COLO668 (cell line): ENCODE data around the gene ADAMTS3.
"Not testable (repeated sequence)": the region's sequence is repeated elsewhere in the genome, so short reads cannot be mapped to it uniquely, and the experiment has no call there.

Source experiments
- DNase-seq: peaks from one replicate; lab custom pipeline; 2025; ENCODE audit not compliant: unreplicated experiment; lab: John Stamatoyannopoulos, UW

The ADAMTS3 gene

DNA sequence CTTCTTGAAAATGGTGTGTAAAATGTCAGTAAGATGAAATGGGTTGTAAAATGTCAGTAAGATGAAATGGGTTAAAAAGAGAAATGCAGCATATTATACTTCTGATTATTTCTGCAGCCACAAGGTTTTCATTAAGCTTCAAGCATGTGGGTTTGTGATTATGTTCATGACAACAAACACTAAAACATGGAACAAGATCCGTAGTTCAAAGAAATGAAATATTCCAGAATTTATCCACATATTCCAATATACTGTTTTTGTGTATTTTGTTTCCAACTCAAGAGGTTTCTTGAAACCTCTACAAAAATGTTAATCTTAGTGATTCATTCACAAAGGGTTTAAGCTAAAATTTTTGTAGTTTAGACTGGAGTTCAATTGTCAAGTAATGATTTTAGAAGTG lies 84.0 kb downstream of the ADAMTS3 start:
- DNase-seq, result no peak

DNA sequence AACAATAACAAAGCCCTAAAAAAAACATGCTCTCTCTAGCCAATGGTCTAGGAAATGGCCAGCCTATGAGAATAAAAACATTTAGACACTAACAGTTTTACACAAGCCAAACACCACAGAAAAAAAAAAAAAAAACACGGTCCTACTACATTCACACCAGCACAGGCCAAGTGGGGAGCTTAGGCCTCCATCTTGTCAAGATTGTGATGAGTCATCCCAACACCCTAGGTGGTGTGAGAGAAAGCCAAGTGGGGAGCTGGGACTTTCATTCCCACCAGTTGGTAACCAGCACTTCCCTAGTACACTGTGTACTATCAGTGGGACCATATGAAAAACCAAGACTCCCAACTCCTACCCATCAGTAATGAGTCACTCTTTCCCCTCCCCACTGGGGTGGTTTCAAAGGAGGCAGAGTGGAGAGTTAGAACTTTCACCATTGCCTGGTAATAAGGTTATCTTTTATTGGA lies 95.6 kb downstream of the ADAMTS3 start:
- no peak for DNase-seq

DNA sequence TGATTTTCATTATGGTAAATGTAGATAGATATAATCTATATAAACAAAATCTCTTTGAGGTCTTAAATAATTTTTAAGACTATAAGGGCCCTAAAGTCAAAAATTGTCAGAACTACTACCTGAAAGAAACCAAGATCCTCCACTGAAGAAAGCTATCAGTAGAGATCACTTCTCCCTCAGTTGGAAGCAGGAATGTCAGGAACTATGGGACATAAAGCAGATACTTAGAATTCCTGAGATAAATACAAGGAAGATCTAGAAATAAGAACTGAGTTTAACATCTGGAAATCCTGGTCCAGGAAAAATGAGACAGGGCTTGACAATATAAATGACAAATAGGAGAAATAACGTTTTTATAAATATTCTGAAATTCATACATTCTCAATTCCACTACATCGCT lies 97.2 kb downstream of the ADAMTS3 start:
- DNase-seq, result no peak

DNA sequence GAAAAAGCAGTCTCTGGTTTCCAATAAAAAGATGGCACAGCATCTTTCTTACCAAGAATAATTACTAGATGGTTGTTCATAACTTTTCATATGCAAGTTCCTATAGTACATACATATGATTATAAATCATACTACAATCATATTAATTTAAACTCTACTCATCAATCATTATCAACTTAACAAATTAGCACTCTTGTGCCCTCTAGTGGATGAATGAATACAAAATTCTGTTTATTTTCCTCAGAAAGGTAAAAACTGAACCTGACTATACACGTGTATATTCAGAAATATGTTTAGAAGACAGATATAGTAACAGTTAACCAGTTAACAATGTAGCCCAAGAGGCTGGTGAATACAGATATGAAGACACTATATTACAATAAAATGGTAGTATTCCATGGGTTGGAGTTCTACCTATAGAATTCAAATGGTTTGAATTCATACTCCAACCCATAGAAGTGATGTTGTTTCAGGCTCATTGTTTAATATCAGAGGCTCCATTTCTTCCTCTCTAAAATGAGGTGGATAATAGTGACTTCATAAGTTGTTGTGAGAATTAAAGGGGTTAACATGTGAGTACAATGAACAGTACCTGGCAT lies 100.0 kb downstream of the ADAMTS3 start:
- DNase-seq, result no peak

DNA sequence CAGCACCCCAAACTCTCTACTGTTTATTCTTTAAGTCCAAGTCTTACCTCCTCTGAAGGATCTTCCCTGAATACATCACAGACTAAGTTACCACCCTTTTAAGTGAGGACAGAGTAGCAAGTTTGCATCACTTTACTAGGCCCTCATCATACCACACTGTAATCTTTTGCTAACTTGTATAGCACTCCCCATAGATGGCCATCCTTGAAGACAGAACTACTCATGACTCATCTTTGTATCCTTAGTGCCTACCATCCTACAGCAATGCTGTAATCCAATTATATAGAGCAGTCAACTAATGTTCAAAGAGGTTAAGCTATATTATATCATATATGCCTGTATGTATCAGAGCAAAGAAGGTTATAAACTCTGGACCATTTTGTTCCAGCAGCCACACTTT lies 101.4 kb downstream of the ADAMTS3 start:
- DNase-seq, result no peak

DNA sequence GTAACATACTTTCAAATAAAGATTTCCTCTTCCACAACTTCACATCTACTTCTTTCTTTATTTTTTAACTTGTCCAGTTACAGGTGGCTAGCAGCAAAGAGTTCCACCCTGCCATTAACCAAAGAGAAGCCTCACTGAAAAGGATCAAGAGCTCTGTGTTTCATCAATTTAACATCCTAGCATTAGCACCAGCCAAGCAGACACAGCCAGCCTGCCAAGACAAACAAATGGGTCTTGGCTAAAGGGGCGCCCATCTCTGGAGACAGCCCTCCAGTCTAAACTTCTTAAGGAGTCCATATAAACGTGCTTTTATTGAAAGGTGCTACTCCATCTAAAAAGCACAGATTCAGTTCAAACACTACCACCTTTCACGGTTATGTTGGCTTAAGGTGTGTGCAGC lies 105.3 kb downstream of the ADAMTS3 start:
- no peak for DNase-seq

DNA sequence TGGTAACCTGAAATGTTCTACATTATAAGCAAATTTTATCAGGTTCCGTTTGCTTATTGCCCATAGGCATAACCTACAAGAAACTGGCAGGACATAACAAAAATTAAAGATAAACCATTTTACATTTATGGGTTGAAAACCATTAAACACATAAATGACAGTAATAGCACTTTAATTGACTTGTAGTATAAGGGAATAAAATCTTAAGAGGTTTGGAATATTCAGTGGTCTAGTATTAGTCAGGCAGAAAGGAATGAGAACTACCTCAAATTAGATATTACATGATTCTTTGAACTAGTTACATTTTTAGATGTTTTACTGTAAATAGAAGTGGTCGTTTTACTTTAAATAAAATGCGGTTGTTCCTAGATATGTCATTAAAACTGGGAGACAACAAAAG lies 111.9 kb downstream of the ADAMTS3 start:
- no peak for DNase-seq

DNA sequence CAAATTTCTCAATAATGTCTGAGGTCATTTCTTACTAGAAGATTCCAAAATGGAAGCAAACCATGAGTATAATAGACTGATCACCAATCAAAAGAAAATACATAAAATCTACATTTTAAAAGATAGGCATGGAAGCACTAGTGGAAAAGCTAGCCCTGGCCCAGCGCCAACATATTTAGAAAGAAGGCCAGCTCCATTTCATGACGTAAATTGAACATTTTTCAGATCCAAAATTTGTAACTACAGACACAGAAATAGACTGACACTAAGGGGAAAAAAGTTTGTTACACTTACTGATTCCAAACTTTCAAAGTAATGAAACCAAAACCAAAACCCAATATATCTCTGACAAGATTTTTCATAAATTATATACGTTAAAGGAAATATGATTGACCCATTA lies 117.7 kb downstream of the ADAMTS3 start:
- no peak for DNase-seq

DNA sequence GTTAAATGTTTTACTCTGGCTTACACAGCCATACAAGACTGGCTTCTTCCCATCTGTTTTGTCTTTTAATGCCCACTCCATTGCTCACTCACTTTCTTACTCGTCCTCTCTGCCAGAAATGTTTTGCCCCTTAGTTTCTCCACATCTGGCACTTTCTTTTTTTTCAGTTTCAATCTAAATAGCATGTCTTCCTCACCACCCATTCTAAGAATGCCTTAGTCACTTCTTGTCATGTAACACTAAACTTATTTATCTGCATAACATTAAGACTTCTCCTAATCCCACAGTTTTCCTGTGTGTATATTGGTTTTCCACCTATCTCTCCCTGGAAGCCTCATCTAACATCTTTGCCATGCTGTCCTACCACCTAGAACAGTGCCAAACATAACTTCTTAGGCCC lies 119.3 kb downstream of the ADAMTS3 start:
- DNase-seq, result no peak

DNA sequence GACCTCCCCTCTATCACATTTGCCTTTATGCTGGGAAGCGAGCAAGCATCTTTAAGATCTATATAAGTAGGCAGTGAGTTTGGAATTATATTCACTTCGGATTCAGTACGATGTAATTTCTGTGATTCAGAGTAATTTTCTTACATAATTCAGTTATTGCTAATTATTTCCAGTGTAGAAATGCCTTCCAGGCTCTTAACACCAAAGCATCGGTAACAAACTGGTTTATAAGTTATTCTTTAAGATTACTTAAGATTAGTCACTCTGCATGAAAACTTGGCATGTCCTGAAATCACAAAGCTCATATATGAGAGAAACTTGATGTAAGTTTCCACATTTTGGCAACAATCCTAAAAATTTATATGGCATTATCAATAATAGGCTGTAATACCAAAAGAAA lies 120.8 kb downstream of the ADAMTS3 start:
- DNase-seq, result no peak

DNA sequence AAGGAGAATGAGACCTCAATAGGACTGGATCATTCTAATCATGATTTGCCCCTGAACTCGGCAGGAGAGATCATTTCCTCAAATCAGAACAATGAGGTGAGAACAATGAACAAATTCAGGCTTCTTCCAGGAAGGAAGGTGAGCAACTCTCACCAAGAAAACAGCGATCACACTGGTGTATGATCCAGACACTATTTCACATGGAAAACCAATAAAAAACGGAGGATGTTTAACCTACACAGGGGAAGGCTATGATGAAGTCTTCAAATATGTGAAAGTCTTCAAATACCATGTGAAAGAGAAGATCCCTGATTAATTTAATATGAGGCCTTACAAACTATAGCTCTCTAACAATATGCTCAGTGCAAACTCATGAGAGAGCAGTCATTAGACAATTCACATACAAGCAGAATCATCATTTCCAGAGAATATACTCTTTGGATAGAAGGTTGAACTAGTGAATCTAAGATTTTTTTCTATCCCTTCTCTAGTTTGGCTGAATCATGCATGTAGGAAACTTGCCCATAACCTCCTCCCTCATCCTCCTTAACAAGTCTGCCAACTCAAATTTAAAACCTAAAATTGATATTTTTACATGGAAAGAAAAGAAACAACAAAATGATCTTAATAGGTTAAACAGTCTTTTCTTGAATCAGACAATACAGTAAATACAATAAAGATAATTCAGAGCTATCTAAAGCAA lies 122.5 kb downstream of the ADAMTS3 start:
- DNase-seq, result no peak

DNA sequence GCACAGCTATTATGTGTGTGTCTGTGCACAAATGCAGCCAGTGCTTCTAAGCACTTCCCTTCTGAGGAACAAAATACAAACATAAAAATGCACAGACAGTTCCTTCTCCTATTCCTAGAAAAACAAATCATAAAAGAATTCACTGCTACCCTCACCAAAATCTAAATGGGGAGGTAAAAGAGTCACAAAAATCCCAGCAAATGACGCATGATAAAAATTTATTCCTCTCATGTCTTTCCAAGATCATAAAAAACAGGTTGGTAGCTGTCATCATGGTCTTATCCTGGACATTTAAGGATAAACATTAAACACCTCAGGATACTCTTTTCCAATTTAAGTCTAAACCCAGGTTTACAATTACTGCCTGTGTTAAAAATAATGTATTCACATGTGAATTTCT lies 124.9 kb downstream of the ADAMTS3 start:
- no peak for DNase-seq

DNA sequence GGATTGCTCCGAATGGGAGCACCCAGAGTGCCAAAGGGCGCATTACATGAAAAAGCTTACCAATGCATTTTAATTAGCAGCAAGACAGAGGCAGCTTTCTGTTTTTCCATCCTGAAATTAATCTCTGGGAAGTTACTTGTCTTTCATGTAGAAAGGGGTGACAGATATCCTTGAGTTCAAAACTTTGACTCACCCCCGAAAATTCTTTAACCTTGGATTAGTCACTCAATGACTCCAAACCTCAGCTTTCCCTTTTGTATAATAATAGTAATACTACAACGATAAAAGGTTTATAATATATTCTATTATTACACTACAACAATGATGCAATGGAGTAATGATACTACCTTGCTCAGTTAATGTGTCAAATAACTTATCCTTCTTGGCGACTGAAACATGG lies 126.3 kb downstream of the ADAMTS3 start:
- DNase-seq, result no peak

DNA sequence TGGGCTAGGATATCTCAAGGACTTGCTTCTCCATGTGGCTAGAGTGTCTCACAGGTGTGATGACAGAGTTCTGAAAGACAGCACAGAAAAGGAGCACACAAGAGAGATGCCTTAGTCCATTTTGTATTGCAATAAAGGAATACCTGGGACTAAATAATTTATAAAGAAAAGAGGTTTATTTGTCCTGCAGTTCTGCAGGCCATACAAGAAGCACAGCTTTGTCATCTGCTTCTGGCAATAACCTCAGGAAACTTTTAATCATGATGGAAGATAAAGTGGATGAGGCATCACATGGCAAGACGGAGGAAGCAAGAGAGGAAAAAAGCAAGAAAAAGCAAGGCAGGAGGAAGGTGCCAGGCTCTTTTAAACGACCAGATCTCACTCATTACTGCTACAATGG lies 126.9 kb downstream of the ADAMTS3 start:
- DNase-seq, result no peak

DNA sequence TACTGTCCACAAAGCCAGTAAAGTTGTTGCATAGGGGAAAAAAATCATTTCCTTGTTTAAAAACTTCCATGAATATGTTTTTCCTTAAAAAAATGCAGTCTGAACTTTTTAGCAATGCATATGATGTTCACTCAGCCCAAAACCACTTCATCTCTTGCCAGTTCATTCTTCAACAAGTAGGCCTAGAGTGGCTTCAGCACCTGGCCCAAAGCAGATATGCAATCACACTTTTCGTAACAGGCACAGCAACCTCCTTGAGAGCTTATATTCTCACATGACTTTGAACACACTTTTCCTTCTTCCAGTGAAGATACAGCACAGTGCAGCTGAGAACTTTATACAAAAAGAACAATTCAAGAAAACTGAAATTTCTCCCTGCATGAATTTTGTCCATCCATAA lies 128.6 kb downstream of the ADAMTS3 start:
- no peak for DNase-seq

DNA sequence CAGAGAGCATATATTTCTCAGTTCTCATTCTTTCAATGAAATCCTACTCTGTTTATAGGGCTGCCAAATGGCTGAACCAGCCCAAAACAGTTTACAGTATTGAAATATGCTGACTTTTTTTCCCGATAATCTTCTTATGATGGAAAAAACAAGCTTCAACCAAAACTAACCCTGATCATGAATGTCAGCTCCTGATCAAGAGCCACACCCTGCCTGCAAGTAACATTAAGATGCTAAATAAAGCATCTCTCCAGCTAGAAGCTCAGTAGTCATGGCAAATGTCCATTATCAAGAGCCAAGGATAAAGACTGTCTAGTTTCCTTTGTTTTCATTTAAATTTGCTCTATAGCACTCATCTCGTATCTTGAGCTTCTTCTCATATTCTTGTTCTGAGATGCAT lies 136.0 kb downstream of the ADAMTS3 start:
- no peak for DNase-seq

DNA sequence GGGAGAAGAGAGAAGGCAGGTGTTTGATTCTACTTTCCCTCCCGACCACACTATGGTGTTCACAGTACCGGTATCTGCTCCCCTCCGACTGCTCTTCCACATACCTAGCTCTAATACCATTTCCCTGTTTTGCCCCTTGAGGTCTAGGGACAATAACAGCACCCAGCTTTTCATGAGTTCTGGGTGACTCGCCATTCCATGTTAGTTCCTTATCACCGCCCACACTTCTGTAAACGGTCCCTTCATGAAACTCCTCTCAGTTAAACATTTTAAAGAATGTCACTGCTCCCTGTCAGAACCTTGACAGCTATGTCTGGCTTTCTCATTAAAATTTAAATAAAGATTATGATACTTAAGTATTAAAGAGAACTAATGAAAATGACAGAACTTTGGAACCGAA lies 136.7 kb downstream of the ADAMTS3 start:
- no peak for DNase-seq

DNA sequence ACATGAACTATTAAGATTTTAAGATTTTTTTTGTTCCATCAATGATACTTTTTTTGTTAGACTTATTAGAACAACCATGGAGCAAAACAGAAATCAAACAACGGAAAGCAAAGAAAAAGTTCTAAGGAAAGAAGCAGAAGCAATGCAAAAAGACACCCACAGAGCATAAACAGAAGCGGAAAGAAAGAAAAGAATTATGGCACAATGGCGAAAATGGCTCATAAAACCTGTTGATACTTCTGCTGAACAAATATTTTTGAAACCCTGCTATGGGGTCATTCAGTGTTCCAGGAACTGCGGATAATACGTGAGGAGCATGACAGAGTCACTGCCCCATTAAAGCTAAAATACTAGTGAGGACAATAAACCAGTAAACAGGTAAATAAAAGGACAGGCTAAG lies 138.0 kb downstream of the ADAMTS3 start:
- no peak for DNase-seq

DNA sequence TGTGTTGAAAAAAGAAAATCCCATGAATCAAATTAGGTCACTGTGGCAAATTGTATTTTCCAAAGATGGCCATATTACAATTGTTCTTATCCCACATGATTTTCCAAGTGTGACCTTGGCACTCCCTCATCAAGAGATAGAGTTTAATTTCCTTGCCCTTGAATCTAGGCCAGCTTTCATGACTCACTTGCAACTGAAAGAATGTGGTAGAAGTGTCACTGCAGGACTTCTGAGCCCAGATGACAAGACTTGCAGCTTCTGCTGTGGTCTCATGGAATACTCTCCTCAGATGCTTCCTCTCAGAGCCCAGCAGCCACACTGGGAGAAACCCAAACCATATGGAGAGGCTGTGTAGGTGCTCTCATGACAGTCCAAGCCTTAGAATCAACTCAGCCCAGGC lies 139.0 kb downstream of the ADAMTS3 start:
- no peak for DNase-seq

DNA sequence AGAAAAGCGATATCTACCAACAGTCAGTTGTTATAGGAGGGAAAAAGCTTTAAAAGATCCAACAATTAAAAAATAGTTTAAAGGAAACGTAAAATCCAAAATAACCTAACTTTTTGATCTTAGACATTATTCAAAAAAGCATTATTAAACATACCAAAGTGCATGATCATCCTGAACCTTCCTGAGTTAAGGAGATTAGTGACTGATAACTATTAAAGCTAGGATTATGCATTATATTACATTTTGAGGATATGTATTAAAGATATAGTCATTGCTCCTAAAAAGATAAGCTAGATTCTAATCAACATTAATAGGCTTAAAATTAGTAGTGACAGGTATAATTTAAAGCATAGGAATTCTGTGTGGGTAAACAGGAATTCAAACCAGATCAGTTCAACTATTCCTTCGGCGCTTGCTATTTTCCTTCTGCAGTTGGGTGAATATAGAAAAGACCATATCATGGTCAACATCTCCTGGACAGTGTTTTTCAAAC lies 139.6 kb downstream of the ADAMTS3 start:
- no peak for DNase-seq

DNA sequence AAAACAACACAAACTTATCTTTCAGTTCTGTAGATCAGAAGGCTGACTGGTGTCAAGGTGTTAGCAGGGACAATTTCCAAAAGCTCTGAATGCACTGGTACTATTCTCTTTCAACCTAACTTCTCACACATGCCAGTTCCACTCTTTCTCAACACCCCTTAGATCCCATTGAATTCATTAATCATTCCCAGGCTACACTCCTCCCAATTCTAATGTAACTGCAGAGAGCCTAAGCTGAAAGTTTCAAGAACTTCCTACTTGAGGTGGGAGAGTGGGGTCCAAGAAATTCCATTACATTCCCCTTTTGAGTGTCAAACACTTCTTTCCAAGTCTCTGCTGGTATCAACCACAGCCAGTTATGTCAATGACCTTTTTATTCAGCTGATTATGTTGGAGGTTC lies 142.0 kb downstream of the ADAMTS3 start:
- DNase-seq, result no peak

DNA sequence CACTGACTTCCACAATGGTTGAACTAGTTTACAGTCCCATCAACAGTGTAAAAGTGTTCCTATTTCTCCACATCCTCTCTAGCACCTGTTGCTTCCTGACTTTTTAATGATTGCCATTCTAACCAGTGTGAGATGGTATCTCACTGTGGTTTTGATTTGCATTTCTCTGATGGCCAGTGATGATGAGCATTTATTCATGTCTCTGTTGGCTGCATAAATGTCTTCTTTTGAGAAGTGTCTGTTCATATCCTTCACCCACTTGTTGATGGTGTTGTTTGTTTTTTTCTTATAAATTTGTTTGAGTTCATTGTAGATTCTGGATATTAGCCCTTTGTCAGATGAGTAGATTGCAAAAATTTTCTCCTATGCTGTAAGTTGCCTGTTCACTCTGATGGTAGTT lies 143.1 kb downstream of the ADAMTS3 start:
- not testable (repeated sequence) for DNase-seq

DNA sequence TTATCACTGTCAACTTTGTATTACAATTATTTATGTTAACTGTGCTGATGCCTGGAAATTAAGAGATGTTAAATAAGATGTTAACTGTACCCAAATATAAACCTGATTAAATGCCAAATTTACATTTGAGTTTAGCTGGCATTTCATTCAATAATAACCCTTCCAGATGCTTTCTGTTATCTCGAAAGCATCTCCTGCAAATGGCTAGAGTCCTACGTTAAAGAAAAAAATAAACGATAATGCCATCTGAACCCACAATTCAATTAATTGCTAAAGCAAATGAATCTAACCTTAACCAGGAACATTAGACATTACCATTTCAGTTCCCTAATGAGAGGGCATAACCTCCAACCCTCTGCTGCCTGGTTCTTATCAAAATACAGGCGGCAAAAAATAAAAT lies 145.0 kb downstream of the ADAMTS3 start:
- no peak for DNase-seq
